HepG2 (cell line): Measurements from ENCODE around the gene CLMP. TPM values are rescaled to one million over a fixed set of nuclear protein-coding genes. Genes with fewer than 3 reads are reported as not detected.

Source experiments
- ATAC-seq: fragments of 200-7000 bp; cut with Tn5 transposase; 3 replicates; pipeline ENCODE4 v1.9.1; 2020; ENCODE audit warnings: mild to moderate bottlenecking, moderate library complexity
- BruUV-seq: library from RNA; stranded (reverse); fragments of 400-500 nt; replicated peaks from 2 replicates; lab custom pipeline; 2021; lab: Mats Ljungman, UMichigan
- CTCF ChIA-PET: fragments of 300-600 bp; formaldehyde crosslinking; extraction: SDS; loops from one replicate; lab custom pipeline; 2021; ENCODE audit warnings: low total read pairs, inconsistent platforms, low intra/inter-chr PET ratio; lab: Yijun Ruan, JAX
- POLR2A ChIA-PET: fragments of 350-600 bp; sonication (Branson Sonifier 250); formaldehyde crosslinking; loops from one replicate; lab custom pipeline; 2020; ENCODE audit warnings: antibody characterized with exemption, inconsistent platforms; lab: Yijun Ruan, JAX
- DNase-seq: peaks from one replicate; pipeline ENCODE4 v3.0.0-alpha.2; 2015; ENCODE audit warnings: low spot score
- FAIRE-seq: peaks from 3 replicates; lab custom pipeline; 2011; peaks lifted over from hg19 to GRCh38; lab: Jason Lieb, UNC
- H2AFZ ChIP-seq: one replicate; pipeline ENCODE4 v1.6.1; 2011; ENCODE audit warnings: low read length, inconsistent platforms
- H3K27ac ChIP-seq: fragments of 300-600 bp; 3 replicates; pipeline ENCODE4 v1.8.0; 2011; ENCODE audit warnings: mixed run types, mild to moderate bottlenecking, mixed read lengths, low read length, inconsistent platforms; ENCODE audit not compliant: insufficient read depth; ENCODE audit errors: extremely low read length
- H3K27me3 ChIP-seq, 2 experiments: fragments of 200-600 bp in 1 of 2; 2 replicates in 1 of 2; 3 replicates in 1 of 2; pipeline versions ENCODE4 v1.6.0 to v1.8.0; 2011; ENCODE audit warnings: low read length in 2 of 2, mild to moderate bottlenecking in 2 of 2, moderate library complexity in 2 of 2, inconsistent platforms in 1 of 2; ENCODE audit not compliant: insufficient read depth in 2 of 2, control insufficient read depth in 1 of 2
- H3K36me3 ChIP-seq, 2 experiments: fragments of 200-600 bp in 1 of 2; replicated peaks in 1 of 2; 2 replicates in 1 of 2; 3 replicates in 1 of 2; pipeline versions ENCODE4 v1.5.1 to v1.8.0; 2011; ENCODE audit warnings: low read length in 2 of 2, inconsistent platforms in 1 of 2; ENCODE audit not compliant: insufficient read depth in 2 of 2, control insufficient read depth in 1 of 2
- H3K4me1 ChIP-seq: 2 replicates; pipeline ENCODE4 v1.5.1; 2012; ENCODE audit warnings: low read length, inconsistent platforms; ENCODE audit not compliant: insufficient read depth
- H3K4me2 ChIP-seq: 2 replicates; pipeline ENCODE4 v1.6.0; 2011; ENCODE audit warnings: low read depth, low read length, inconsistent platforms
- H3K4me3 ChIP-seq, 3 experiments: fragments of 200-600 bp in 1 of 3; sonication (generic), shearing (Covaris generic) in 1 of 3; replicated peaks in 1 of 3; 2 replicates each; pipeline ENCODE4 v1.5.1; 2011 to 2016; ENCODE audit warnings: low read length in 3 of 3, inconsistent platforms in 2 of 3, low read depth in 2 of 3, mild to moderate bottlenecking in 2 of 3, control low read depth in 1 of 3, mixed read lengths in 1 of 3; ENCODE audit not compliant: insufficient read depth in 1 of 3
- H3K79me2 ChIP-seq: one replicate; pipeline ENCODE4 v1.6.1; 2011; ENCODE audit warnings: low read length, inconsistent platforms; ENCODE audit not compliant: insufficient read depth
- H3K9ac ChIP-seq: 2 replicates; pipeline ENCODE4 v1.6.0; 2011; ENCODE audit warnings: mild to moderate bottlenecking, low read depth, low read length, inconsistent platforms; ENCODE audit not compliant: insufficient read depth
- H3K9me3 ChIP-seq: 2 replicates; pipeline ENCODE4 v1.5.1; 2012; ENCODE audit warnings: mild to moderate bottlenecking, low read length
- H4K20me1 ChIP-seq: 2 replicates; pipeline ENCODE4 v1.6.0; 2011; ENCODE audit warnings: inconsistent platforms, mild to moderate bottlenecking, low read length, moderate library complexity; ENCODE audit not compliant: insufficient read depth
- GMEB2 ChIP-seq: IDR thresholded peaks from 2 replicates; pipeline ENCODE4 v1.6.1; 2016; ENCODE audit warnings: missing biosample characterization, missing genetic modification reagents, low read depth
- HOXA7 ChIP-seq: sonication (generic); formaldehyde crosslinking; IDR thresholded peaks from 2 replicates; pipeline ENCODE4 v1.8.1; 2022; ENCODE audit warnings: mild to moderate bottlenecking, missing genetic modification reagents, moderate library complexity
- NFIB ChIP-seq: sonication (generic); formaldehyde crosslinking; IDR thresholded peaks from 2 replicates; pipeline ENCODE4 v1.9.0; 2021; ENCODE audit warnings: missing genetic modification reagents, mild to moderate bottlenecking, borderline replicate concordance
- U2AF1 ChIP-seq: fragments of 200-400 bp; formaldehyde crosslinking; optimal IDR thresholded peaks from 2 replicates; pipeline ENCODE3; 2017; ENCODE audit warnings: mild to moderate bottlenecking, low read depth, low read length
- ZNF235 ChIP-seq: sonication (generic); formaldehyde crosslinking; IDR thresholded peaks from 2 replicates; pipeline ENCODE4 v1.8.1; 2023; ENCODE audit warnings: mild to moderate bottlenecking, missing genetic modification reagents, borderline replicate concordance
- ZNF772 ChIP-seq: sonication (generic); formaldehyde crosslinking; IDR thresholded peaks from 2 replicates; pipeline ENCODE4 v1.5.0; 2020; ENCODE audit warnings: mild to moderate bottlenecking, missing genetic modification reagents
- WGBS: methylation state at CpG from one replicate; pipeline ENCODE4 v1.1.6; 2017; ENCODE audit warnings: low lambda C conversion rate; 5-methylcytosine and 5-hydroxymethylcytosine counted together
- in situ Hi-C: cut with HindIII; loops from 2 replicates; pipeline ENCODE4 v1.10.0; 2017; ENCODE audit warnings: low pct_unique_long_range_greater_than_20kb; ENCODE audit not compliant: extremely low pct_ligation_motif_present
- intact Hi-C: fragments of 100-400 bp; cut with micrococcal nuclease; formaldehyde crosslinking; loops from one replicate; pipeline ENCODE4 v1.10.0; 2022; ENCODE audit not compliant: unreplicated experiment
- polyA plus RNA-seq, 8 experiments: library from polyadenylated mRNA; depleted of rRNA in 3 of 8; stranded (reverse) in 7 of 8; unstranded in 1 of 8; fragments of >200 nt; fragmentation: Illumina TruSeq in 4 of 8; extraction: Trizol in 4 of 8; gene quantifications; 2 replicates each; pipeline versions ENCODE4 v1.2.1 to v1.2.3, GENCODE V29; 2011 to 2016; ENCODE audit warnings: low read depth in 4 of 8, missing spikeins in 1 of 8, mixed read lengths in 1 of 8; ENCODE audit not compliant: insufficient read depth in 1 of 8
- total RNA-seq, 5 experiments: library from RNA; depleted of rRNA; stranded (reverse); fragments of >200 nt; fragmentation: Illumina TruSeq; extraction: Trizol; gene quantifications; 2 replicates each; pipeline ENCODE4 v1.2.3, GENCODE V29; 2016; ENCODE audit warnings: low read depth in 1 of 5

CLMP gene
- total and polyA plus RNA-seq, 2 of the 13 experiments (the other 11 are each of a cell fraction or from before 2014, with no cell fraction given): not detected

GRCh38 chr11:123187665-123188507, 7.2 kb downstream of the CLMP start (continued):
- TF ChIP-seq HOXA7 (CRISPR knock-in tag): no peak
- TF ChIP-seq, all 625 proteins: peak for 0

DNA sequence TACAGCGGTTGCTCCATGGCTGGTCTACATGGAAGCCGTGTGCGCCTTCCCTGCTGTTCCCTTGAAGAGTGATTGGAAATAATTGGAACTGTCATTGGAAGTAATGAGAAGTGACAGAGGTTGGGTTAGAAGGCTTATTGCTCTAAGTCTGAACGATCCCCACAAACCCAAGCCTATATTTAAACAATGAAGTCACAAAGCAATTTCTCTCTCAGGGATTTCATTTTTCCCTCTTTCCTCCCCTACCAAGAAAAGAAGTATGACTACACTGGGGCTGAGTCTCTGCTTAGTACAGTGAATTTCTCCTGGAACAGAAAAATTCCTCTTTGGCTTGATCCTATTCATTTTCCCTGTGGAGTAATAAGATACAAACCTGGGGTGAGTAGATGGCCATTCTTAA, 7.8 kb downstream of the CLMP start:
- ChIA-PET POLR2A (no interaction called here), CTCF (no interaction called here)
- Histone ChIP-seq H3K4me3 (no peak overlapping the region), H3K4me1 (peaks cover 8% of the 10 kb centered on the region; the same call in 1 of the 2 replicates), H3K27ac (no peak overlapping the region), H3K9ac (no peak overlapping the region), H3K79me2 (no peaks in the 10 kb centered on the region), H4K20me1 (no peaks in the 10 kb centered on the region), H3K36me3 (no peaks in the 10 kb centered on the region), H3K27me3 (peaks cover 2 to 26% of the 10 kb centered on the region in 2 experiments; a peak in 3 of 5 replicates), H3K4me2 (no peak overlapping the region), H2AFZ (no peak overlapping the region), H3K9me3 (no peaks in the 10 kb centered on the region)
- FAIRE-seq: no peak
- no TSS peak for BruUV-seq
- in situ Hi-C loops (no loop called here), intact Hi-C loops (no loop called here)
- TF ChIP-seq NFIB (CRISPR knock-in tag): no peak
- no peak for TF ChIP-seq ZNF772 (CRISPR knock-in tag)
- no peak for TF ChIP-seq ZNF235 (CRISPR knock-in tag)
- TF ChIP-seq GMEB2: no peak
- no peak for TF ChIP-seq U2AF1
- no peak for DNase-seq
- ATAC-seq: no peak
- WGBS: 73% methylated on average over 4 of the region's 4 CpGs
